Measurements from ENCODE around the gene IGF2R. TPM values are rescaled to one million over a fixed set of nuclear protein-coding genes. Genes with fewer than 3 reads are reported as not detected.

IGF2R gene
- total and polyA plus RNA-seq, 2 of the 13 experiments (the other 11 are each of a cell fraction or from before 2014, with no cell fraction given) = 38.3 to 70.0 TPM

DNA sequence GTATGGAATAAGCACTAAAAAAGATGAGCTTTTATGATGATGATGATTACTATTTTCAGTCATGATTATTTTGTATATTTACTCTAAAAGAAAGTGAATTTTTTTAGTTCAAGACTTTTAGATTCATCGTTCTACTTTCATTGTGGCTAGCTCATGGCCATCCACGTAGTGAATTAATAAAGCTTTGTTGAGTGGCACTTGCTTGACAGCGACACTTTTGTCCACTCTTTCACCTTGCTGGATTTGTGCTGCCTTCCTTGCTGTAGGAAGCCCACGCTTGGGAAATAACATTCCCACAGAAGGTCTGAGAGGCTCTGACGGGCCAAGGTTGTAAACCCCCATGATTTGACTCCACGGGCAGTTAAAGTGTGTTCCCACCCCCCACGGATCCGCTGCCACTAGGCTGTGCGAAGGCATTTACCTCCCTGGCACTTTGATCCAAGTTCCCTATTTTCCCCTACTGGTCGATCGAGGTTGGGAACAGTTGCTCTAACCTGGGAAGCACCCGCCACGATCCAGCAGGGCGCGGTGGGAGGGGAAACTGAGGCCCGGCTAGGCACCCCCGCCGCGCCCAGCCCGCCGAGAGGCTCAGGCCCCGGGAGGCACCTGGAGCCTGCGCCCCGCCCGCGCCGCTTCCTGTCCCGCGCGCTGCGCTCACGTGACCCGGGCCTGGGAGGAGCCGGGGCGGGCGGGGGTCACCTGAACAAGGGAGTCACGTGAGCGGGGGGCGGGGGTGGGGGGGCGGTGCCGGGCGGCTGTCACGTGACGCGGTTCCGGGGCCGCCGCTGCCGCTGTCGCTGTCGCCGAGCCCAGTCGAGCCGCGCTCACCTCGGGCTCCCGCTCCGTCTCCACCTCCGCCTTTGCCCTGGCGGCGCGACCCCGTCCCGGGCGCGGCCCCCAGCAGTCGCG lies at the start of gene IGF2R (continued):
- no peak for TF ChIP-seq ZNF589 (CRISPR knock-in tag; conservative IDR thresholded peaks at IDR 0.05)
- TF ChIP-seq, protein P1, sequence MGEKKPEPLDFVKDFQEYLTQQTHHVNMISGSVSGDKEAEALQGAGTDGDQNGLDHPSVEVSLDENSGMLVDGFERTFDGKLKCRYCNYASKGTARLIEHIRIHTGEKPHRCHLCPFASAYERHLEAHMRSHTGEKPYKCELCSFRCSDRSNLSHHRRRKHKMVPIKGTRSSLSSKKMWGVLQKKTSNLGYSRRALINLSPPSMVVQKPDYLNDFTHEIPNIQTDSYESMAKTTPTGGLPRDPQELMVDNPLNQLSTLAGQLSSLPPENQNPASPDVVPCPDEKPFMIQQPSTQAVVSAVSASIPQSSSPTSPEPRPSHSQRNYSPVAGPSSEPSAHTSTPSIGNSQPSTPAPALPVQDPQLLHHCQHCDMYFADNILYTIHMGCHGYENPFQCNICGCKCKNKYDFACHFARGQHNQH (CRISPR knock-in tag; IDR thresholded peaks at IDR 0.05) = 0 out of 2 replicates have a peak, but pooled peaks have one; percentile 20
- TF ChIP-seq, protein P2, sequence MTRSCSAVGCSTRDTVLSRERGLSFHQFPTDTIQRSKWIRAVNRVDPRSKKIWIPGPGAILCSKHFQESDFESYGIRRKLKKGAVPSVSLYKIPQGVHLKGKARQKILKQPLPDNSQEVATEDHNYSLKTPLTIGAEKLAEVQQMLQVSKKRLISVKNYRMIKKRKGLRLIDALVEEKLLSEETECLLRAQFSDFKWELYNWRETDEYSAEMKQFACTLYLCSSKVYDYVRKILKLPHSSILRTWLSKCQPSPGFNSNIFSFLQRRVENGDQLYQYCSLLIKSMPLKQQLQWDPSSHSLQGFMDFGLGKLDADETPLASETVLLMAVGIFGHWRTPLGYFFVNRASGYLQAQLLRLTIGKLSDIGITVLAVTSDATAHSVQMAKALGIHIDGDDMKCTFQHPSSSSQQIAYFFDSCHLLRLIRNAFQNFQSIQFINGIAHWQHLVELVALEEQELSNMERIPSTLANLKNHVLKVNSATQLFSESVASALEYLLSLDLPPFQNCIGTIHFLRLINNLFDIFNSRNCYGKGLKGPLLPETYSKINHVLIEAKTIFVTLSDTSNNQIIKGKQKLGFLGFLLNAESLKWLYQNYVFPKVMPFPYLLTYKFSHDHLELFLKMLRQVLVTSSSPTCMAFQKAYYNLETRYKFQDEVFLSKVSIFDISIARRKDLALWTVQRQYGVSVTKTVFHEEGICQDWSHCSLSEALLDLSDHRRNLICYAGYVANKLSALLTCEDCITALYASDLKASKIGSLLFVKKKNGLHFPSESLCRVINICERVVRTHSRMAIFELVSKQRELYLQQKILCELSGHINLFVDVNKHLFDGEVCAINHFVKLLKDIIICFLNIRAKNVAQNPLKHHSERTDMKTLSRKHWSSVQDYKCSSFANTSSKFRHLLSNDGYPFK (CRISPR knock-in tag; IDR thresholded peaks at IDR 0.05; ENCODE audit: borderline replicate concordance) = no peak
- TF ChIP-seq TEAD3 (CRISPR knock-in tag; optimal IDR thresholded peaks at IDR 0.05; ENCODE audit: borderline replicate concordance) = no peak
- TF ChIP-seq ZNF644 (CRISPR knock-in tag; IDR thresholded peaks at IDR 0.05; ENCODE audit: low read depth) = no peak
- no peak for TF ChIP-seq ZFP41 (CRISPR knock-in tag; IDR thresholded peaks at IDR 0.05; ENCODE audit: borderline replicate concordance)
- peak; percentile 46; the same call in 1 of the 2 replicates for TF ChIP-seq SP2 (CRISPR knock-in tag; IDR thresholded peaks at IDR 0.05)
- TF ChIP-seq, protein P3, sequence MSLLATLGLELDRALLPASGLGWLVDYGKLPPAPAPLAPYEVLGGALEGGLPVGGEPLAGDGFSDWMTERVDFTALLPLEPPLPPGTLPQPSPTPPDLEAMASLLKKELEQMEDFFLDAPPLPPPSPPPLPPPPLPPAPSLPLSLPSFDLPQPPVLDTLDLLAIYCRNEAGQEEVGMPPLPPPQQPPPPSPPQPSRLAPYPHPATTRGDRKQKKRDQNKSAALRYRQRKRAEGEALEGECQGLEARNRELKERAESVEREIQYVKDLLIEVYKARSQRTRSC (CRISPR knock-in tag; IDR thresholded peaks at IDR 0.05; ENCODE audit: low read depth) = 0 out of 2 replicates have a peak, but pooled peaks have one; percentile 50
- TF ChIP-seq ZNF619 (CRISPR knock-in tag; IDR thresholded peaks at IDR 0.05) = 0 out of 2 replicates have a peak, but pooled peaks have one; percentile 41
- peak; percentile 60 for TF ChIP-seq ZNF598 (CRISPR knock-in tag; IDR thresholded peaks at IDR 0.05; ENCODE audit: borderline replicate concordance)
- TF ChIP-seq HOXA9 (CRISPR knock-in tag; IDR thresholded peaks at IDR 0.05; ENCODE audit: borderline replicate concordance) = no peak
- TF ChIP-seq, protein P4, sequence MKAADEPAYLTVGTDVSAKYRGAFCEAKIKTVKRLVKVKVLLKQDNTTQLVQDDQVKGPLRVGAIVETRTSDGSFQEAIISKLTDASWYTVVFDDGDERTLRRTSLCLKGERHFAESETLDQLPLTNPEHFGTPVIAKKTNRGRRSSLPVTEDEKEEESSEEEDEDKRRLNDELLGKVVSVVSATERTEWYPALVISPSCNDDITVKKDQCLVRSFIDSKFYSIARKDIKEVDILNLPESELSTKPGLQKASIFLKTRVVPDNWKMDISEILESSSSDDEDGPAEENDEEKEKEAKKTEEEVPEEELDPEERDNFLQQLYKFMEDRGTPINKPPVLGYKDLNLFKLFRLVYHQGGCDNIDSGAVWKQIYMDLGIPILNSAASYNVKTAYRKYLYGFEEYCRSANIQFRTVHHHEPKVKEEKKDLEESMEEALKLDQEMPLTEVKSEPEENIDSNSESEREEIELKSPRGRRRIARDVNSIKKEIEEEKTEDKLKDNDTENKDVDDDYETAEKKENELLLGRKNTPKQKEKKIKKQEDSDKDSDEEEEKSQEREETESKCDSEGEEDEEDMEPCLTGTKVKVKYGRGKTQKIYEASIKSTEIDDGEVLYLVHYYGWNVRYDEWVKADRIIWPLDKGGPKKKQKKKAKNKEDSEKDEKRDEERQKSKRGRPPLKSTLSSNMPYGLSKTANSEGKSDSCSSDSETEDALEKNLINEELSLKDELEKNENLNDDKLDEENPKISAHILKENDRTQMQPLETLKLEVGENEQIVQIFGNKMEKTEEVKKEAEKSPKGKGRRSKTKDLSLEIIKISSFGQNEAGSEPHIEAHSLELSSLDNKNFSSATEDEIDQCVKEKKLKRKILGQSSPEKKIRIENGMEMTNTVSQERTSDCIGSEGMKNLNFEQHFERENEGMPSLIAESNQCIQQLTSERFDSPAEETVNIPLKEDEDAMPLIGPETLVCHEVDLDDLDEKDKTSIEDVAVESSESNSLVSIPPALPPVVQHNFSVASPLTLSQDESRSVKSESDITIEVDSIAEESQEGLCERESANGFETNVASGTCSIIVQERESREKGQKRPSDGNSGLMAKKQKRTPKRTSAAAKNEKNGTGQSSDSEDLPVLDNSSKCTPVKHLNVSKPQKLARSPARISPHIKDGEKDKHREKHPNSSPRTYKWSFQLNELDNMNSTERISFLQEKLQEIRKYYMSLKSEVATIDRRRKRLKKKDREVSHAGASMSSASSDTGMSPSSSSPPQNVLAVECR (CRISPR knock-in tag; IDR thresholded peaks at IDR 0.05; ENCODE audit: borderline replicate concordance) = peak; percentile 80; the same call in 1 of the 2 replicates
- no peak for TF ChIP-seq ZNF746 (CRISPR knock-in tag; IDR thresholded peaks at IDR 0.05)
- no peak for TF ChIP-seq SATB2 (CRISPR knock-in tag; IDR thresholded peaks at IDR 0.05)
- TF ChIP-seq HNRNPLL (IDR thresholded peaks at IDR 0.05; ENCODE audit: low read depth, low read length, poor library complexity, severe bottlenecking) = peak; percentile 31
- peak; percentile 25; the same call in 1 of the 2 replicates for TF ChIP-seq MIER3 (CRISPR knock-in tag; IDR thresholded peaks at IDR 0.05; ENCODE audit: borderline replicate concordance)

All from HepG2 (cell line).